Measurements from ENCODE around the gene KLHL5. TPM values are rescaled to one million over a fixed set of nuclear protein-coding genes. Genes with fewer than 3 reads are reported as not detected.

Gene KLHL5
- total and polyA plus RNA-seq, 5 donors from 2014 or later: 6.8 to 21.5 (median 8.2) TPM

- Histone ChIP-seq H3K4me3 (ENCODE audit: low read depth, low read length) (no peak overlapping the region), H3K27me3 (ENCODE audit: control insufficient read depth, insufficient read depth, low read length) (no peaks in the 10 kb centered on the region), H3K4me1 (ENCODE audit: control insufficient read depth, insufficient read depth, low read length, poor library complexity, severe bottlenecking) (peaks cover under 1% of the 10 kb centered on the region), H3K36me3 (ENCODE audit: control insufficient read depth, insufficient read depth, low read length) (no peaks in the 10 kb centered on the region), H3K27ac (ENCODE audit: insufficient read depth, low read length, poor library complexity, severe bottlenecking) (no peak overlapping the region), H3K9me3 (ENCODE audit: control insufficient read depth in 2 of 2, low read length in 2 of 2) (no peaks in the 10 kb centered on the region)
- no peak for DNase-seq
- Mint-ChIP-seq H3K4me3 (no peak overlapping the region), H3K27ac (peak overlapping the region in 1 of 3 donors; percentile 9), H3K36me3 (peaks cover 3% of the 10 kb centered on the region), H3K9me3 (no peaks in the 10 kb centered on the region), H3K4me1 (peaks cover 24 to 42% (median 33%) of the 10 kb centered on the region in 4 donors), H3K27me3 (no peaks in the 10 kb centered on the region)
- ATAC-seq (ENCODE audit: low read depth in 2 of 2): no peak
These were observed 8.0 kb upstream of the KLHL5 start for GRCh38 chr4:39053983-39054382.

- Mint-ChIP-seq H3K4me3 (no peak overlapping the region), H3K36me3 (peaks cover 3% of the 10 kb centered on the region), H3K27me3 (no peaks in the 10 kb centered on the region), H3K9me3 (no peaks in the 10 kb centered on the region), H3K4me1 (peaks cover 24 to 42% (median 30%) of the 10 kb centered on the region in 4 donors), H3K27ac (no peak overlapping the region)
- Histone ChIP-seq H3K27me3 (ENCODE audit: control insufficient read depth, insufficient read depth, low read length) (no peaks in the 10 kb centered on the region), H3K9me3 (ENCODE audit: control insufficient read depth in 2 of 2, low read length in 2 of 2) (no peaks in the 10 kb centered on the region), H3K4me3 (ENCODE audit: low read depth, low read length) (no peak overlapping the region), H3K36me3 (ENCODE audit: control insufficient read depth, insufficient read depth, low read length) (no peaks in the 10 kb centered on the region), H3K4me1 (ENCODE audit: control insufficient read depth, insufficient read depth, low read length, poor library complexity, severe bottlenecking) (no peaks in the 10 kb centered on the region), H3K27ac (ENCODE audit: insufficient read depth, low read length, poor library complexity, severe bottlenecking) (no peak overlapping the region)
- DNase-seq (no peak), ATAC-seq (ENCODE audit: low read depth in 2 of 2) (no peak)
These were observed 7.5 kb upstream of the KLHL5 start for GRCh38 chr4:39054497-39054896.

DNA sequence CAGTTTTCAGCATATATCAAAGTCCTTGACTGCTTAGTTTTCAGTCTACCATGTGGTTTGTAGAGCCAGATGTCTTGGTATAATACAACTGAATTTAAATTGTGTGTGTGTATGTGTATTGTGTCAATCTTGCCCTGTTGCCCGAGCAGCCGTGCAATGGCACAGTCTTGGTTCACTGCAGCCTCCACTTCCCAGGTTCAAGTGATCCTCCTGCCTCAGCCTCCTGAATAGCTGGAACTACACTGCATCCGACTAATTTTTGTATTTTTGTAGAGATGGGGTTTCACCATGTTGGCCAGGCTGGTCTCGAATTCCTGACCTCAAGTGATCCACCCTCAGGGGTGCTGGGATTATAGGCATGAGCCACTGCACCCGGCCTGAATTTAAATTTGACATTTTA is 6.0 kb upstream of the KLHL5 start:
- Mint-ChIP-seq H3K36me3 (peaks cover 3% of the 10 kb centered on the region), H3K27ac (no peak overlapping the region), H3K27me3 (no peaks in the 10 kb centered on the region), H3K4me3 (no peak overlapping the region), H3K9me3 (no peaks in the 10 kb centered on the region), H3K4me1 (peaks cover 31 to 46% (median 35%) of the 10 kb centered on the region in 4 donors)
- H3K36me3 ChIP-seq (ENCODE audit: control insufficient read depth, insufficient read depth, low read length): no peaks in the 10 kb centered on the region
- no peaks in the 10 kb centered on the region for H3K27me3 ChIP-seq (ENCODE audit: control insufficient read depth, insufficient read depth, low read length)
- H3K9me3 ChIP-seq (ENCODE audit: control insufficient read depth in 2 of 2, low read length in 2 of 2): no peaks in the 10 kb centered on the region
- no peak overlapping the region for H3K27ac ChIP-seq (ENCODE audit: insufficient read depth, low read length, poor library complexity, severe bottlenecking)
- no peaks in the 10 kb centered on the region for H3K4me1 ChIP-seq (ENCODE audit: control insufficient read depth, insufficient read depth, low read length, poor library complexity, severe bottlenecking)
- H3K4me3 ChIP-seq (ENCODE audit: low read depth, low read length): no peak overlapping the region
- ATAC-seq (ENCODE audit: low read depth in 2 of 2) (no peak), DNase-seq (no peak)

DNA sequence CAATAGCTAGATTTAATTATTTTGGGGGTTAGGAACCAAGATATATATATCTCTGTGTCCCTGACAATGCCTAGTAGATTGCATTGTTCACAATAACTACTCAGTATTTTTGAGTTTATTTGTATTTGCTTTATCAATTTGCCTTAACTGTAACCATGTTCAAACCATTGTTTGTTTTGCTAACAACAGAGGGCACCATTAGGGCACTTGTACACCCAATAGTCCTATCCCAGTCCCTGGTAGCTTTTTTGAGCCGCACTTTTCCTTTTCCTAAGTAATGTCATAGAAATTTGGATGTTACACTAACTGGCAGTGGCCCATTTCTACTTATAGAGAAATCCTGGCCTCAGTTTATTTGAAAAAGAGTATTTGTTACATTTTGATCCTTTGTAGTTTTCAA is 575 bp upstream of the KLHL5 start:
- no peak overlapping the region for H3K4me3 Mint-ChIP-seq
- Histone ChIP-seq H3K4me1 (ENCODE audit: control insufficient read depth, insufficient read depth, low read length, poor library complexity, severe bottlenecking) (no peaks in the 10 kb centered on the region), H3K27ac (ENCODE audit: insufficient read depth, low read length, poor library complexity, severe bottlenecking) (no peak overlapping the region), H3K36me3 (ENCODE audit: control insufficient read depth, insufficient read depth, low read length) (no peaks in the 10 kb centered on the region), H3K27me3 (ENCODE audit: control insufficient read depth, insufficient read depth, low read length) (no peaks in the 10 kb centered on the region), H3K4me3 (ENCODE audit: low read depth, low read length) (no peak overlapping the region), H3K9me3 (ENCODE audit: control insufficient read depth in 2 of 2, low read length in 2 of 2) (no peaks in the 10 kb centered on the region)
- H3K4me1 Mint-ChIP-seq: peaks cover 26 to 33% (median 32%) of the 10 kb centered on the region in 4 donors
- no peaks in the 10 kb centered on the region for H3K27me3 Mint-ChIP-seq
- peaks cover 4% of the 10 kb centered on the region for H3K36me3 Mint-ChIP-seq
- DNase-seq (no peak), ATAC-seq (ENCODE audit: low read depth in 2 of 2) (no peak)
- H3K27ac Mint-ChIP-seq: no peak overlapping the region
- no peaks in the 10 kb centered on the region for H3K9me3 Mint-ChIP-seq

DNA sequence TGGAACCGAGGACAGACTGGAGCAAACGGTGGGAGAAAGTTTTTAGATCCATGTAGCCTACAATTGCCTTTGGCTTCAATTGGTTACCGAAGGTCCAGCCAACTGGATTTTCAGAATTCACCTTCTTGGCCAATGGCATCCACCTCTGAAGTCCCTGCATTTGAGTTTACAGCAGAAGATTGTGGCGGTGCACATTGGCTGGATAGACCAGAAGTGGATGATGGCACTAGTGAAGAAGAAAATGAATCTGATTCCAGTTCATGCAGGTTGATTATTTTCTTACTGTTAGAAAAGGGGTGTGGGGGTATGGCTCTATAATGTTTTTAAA is 702 bp downstream of the KLHL5 start:
- Mint-ChIP-seq H3K27me3 (no peaks in the 10 kb centered on the region), H3K4me3 (no peak overlapping the region), H3K36me3 (peaks cover 4% of the 10 kb centered on the region), H3K9me3 (no peaks in the 10 kb centered on the region), H3K4me1 (peaks cover 26 to 33% (median 28%) of the 10 kb centered on the region in 4 donors), H3K27ac (no peak overlapping the region)
- Histone ChIP-seq H3K4me1 (ENCODE audit: control insufficient read depth, insufficient read depth, low read length, poor library complexity, severe bottlenecking) (no peaks in the 10 kb centered on the region), H3K27me3 (ENCODE audit: control insufficient read depth, insufficient read depth, low read length) (no peaks in the 10 kb centered on the region), H3K4me3 (ENCODE audit: low read depth, low read length) (no peak overlapping the region), H3K27ac (ENCODE audit: insufficient read depth, low read length, poor library complexity, severe bottlenecking) (no peak overlapping the region), H3K36me3 (ENCODE audit: control insufficient read depth, insufficient read depth, low read length) (no peaks in the 10 kb centered on the region), H3K9me3 (ENCODE audit: control insufficient read depth in 2 of 2, low read length in 2 of 2) (no peaks in the 10 kb centered on the region)
- DNase-seq (no peak), ATAC-seq (ENCODE audit: low read depth in 2 of 2) (no peak)

- Mint-ChIP-seq H3K36me3 (peaks cover 9% of the 10 kb centered on the region), H3K4me3 (no peak overlapping the region), H3K27ac (no peak overlapping the region), H3K9me3 (no peaks in the 10 kb centered on the region), H3K4me1 (peaks cover 26 to 34% (median 30%) of the 10 kb centered on the region in 4 donors), H3K27me3 (no peaks in the 10 kb centered on the region)
- Histone ChIP-seq H3K4me3 (ENCODE audit: low read depth, low read length) (no peak overlapping the region), H3K9me3 (ENCODE audit: control insufficient read depth in 2 of 2, low read length in 2 of 2) (no peaks in the 10 kb centered on the region), H3K4me1 (ENCODE audit: control insufficient read depth, insufficient read depth, low read length, poor library complexity, severe bottlenecking) (no peaks in the 10 kb centered on the region), H3K27me3 (ENCODE audit: control insufficient read depth, insufficient read depth, low read length) (no peaks in the 10 kb centered on the region), H3K36me3 (ENCODE audit: control insufficient read depth, insufficient read depth, low read length) (no peaks in the 10 kb centered on the region), H3K27ac (ENCODE audit: insufficient read depth, low read length, poor library complexity, severe bottlenecking) (no peak overlapping the region)
- no peak for ATAC-seq (ENCODE audit: low read depth in 2 of 2)
- no peak for DNase-seq
These were observed 1.4 kb downstream of the KLHL5 start for GRCh38 chr4:39063430-39063829.

- H3K4me3 Mint-ChIP-seq: no peak overlapping the region
- no peaks in the 10 kb centered on the region for H3K27me3 ChIP-seq (ENCODE audit: control insufficient read depth, insufficient read depth, low read length)
- peaks cover 0 to 2% (median 0%) of the 10 kb centered on the region in 7 donors for H3K9me3 Mint-ChIP-seq
- no peaks in the 10 kb centered on the region for H3K9me3 ChIP-seq (ENCODE audit: control insufficient read depth in 2 of 2, low read length in 2 of 2)
- H3K4me1 Mint-ChIP-seq: peaks cover 17 to 30% (median 28%) of the 10 kb centered on the region in 4 donors
- H3K4me1 ChIP-seq (ENCODE audit: control insufficient read depth, insufficient read depth, low read length, poor library complexity, severe bottlenecking): no peaks in the 10 kb centered on the region
- H3K27me3 Mint-ChIP-seq: no peaks in the 10 kb centered on the region
- ATAC-seq (ENCODE audit: low read depth in 2 of 2) (no peak), DNase-seq (no peak)
- no peak overlapping the region for H3K27ac Mint-ChIP-seq
- peaks cover 9% of the 10 kb centered on the region for H3K36me3 Mint-ChIP-seq
- H3K36me3 ChIP-seq (ENCODE audit: control insufficient read depth, insufficient read depth, low read length): no peaks in the 10 kb centered on the region
- no peak overlapping the region for H3K4me3 ChIP-seq (ENCODE audit: low read depth, low read length)
- no peak overlapping the region for H3K27ac ChIP-seq (ENCODE audit: insufficient read depth, low read length, poor library complexity, severe bottlenecking)
These were observed 4.3 kb downstream of the KLHL5 start for GRCh38 chr4:39066371-39066770.

GRCh38 chr4:39067031-39067430 is 5.0 kb downstream of the KLHL5 start:
- Histone ChIP-seq H3K4me3 (ENCODE audit: low read depth, low read length) (no peak overlapping the region), H3K4me1 (ENCODE audit: control insufficient read depth, insufficient read depth, low read length, poor library complexity, severe bottlenecking) (no peaks in the 10 kb centered on the region), H3K9me3 (ENCODE audit: control insufficient read depth in 2 of 2, low read length in 2 of 2) (no peaks in the 10 kb centered on the region), H3K27ac (ENCODE audit: insufficient read depth, low read length, poor library complexity, severe bottlenecking) (no peak overlapping the region), H3K36me3 (ENCODE audit: control insufficient read depth, insufficient read depth, low read length) (no peaks in the 10 kb centered on the region), H3K27me3 (ENCODE audit: control insufficient read depth, insufficient read depth, low read length) (no peaks in the 10 kb centered on the region)
- Mint-ChIP-seq H3K9me3 (peaks cover 0 to 2% (median 0%) of the 10 kb centered on the region in 7 donors), H3K4me3 (no peak overlapping the region), H3K27me3 (no peaks in the 10 kb centered on the region), H3K27ac (no peak overlapping the region), H3K4me1 (peaks cover 12 to 24% (median 22%) of the 10 kb centered on the region in 4 donors), H3K36me3 (peaks cover 9% of the 10 kb centered on the region)
- ATAC-seq (ENCODE audit: low read depth in 2 of 2) (no peak), DNase-seq (no peak)

Measured in CD4-positive, CD25-positive, alpha-beta regulatory T cell (primary cell).